IMR-90 (cell line): Measurements from ENCODE around the gene ATP5PB. TPM values are rescaled to one million over a fixed set of nuclear protein-coding genes. Genes with fewer than 3 reads are reported as not detected.

Experiments used
- ATAC-seq: fragments of 200-7000 bp; cut with Tn5 transposase; 2 replicates; pipeline ENCODE4 v1.9.1; 2020; ENCODE audit warnings: low read depth, mild to moderate bottlenecking, moderate library complexity
- BruUV-seq: library from RNA; stranded (reverse); fragments of 400-500 nt; replicated peaks from 2 replicates; lab custom pipeline; 2021; lab: Mats Ljungman, UMichigan
- CTCF ChIA-PET: fragments of 300-600 bp; formaldehyde crosslinking; extraction: SDS; loops from one replicate; lab custom pipeline; 2021; ENCODE audit warnings: antibody characterized with exemption; lab: Yijun Ruan, JAX
- POLR2A ChIA-PET: fragments of 300-600 bp; sonication (Branson Sonifier 250); formaldehyde crosslinking; loops from one replicate; lab custom pipeline; 2022; ENCODE audit warnings: antibody characterized with exemption; ENCODE audit not compliant: unreplicated experiment; lab: Charles Lee
- DNase-seq: peaks from one replicate; pipeline ENCODE4 v3.0.0; 2013
- H2AFZ ChIP-seq: replicated peaks from 2 replicates; pipeline ENCODE3; 2013; ENCODE audit warnings: low read length, mild to moderate bottlenecking; ENCODE audit not compliant: poor library complexity
- H2AK5ac ChIP-seq: 2 replicates; pipeline ENCODE4 v1.6.1; 2013; ENCODE audit warnings: low read depth, low read length, inconsistent platforms
- H2AK9ac ChIP-seq: replicated peaks from 2 replicates; pipeline ENCODE3; 2013; ENCODE audit warnings: mild to moderate bottlenecking, low read depth, low read length, moderate library complexity; ENCODE audit not compliant: poor library complexity
- H2BK120ac ChIP-seq: 2 replicates; pipeline ENCODE4 v1.6.1; 2013; ENCODE audit warnings: low read depth, low read length, inconsistent platforms
- H2BK15ac ChIP-seq: 3 replicates; pipeline ENCODE4 v1.6.1; 2013; ENCODE audit warnings: low read depth, low read length, inconsistent platforms
- H2BK20ac ChIP-seq: 2 replicates; pipeline ENCODE4 v1.6.1; 2013; ENCODE audit warnings: low read depth, mild to moderate bottlenecking, inconsistent platforms, low read length, moderate library complexity
- H2BK5ac ChIP-seq: 2 replicates; pipeline ENCODE4 v1.6.1; 2013; ENCODE audit warnings: mild to moderate bottlenecking, low read depth, low read length, inconsistent platforms; ENCODE audit not compliant: poor library complexity, severe bottlenecking
- H3K14ac ChIP-seq: replicated peaks from 2 replicates; pipeline ENCODE4 v1.6.1; 2013; ENCODE audit warnings: low read depth, low read length, inconsistent platforms
- H3K18ac ChIP-seq: 2 replicates; pipeline ENCODE4 v1.6.1; 2013; ENCODE audit warnings: low read depth, low read length, control low read depth
- H3K23ac ChIP-seq: 2 replicates; pipeline ENCODE4 v1.6.1; 2013; ENCODE audit warnings: low read depth, low read length, inconsistent platforms
- H3K27ac ChIP-seq: 2 replicates; pipeline ENCODE4 v1.5.1; 2013; ENCODE audit warnings: mild to moderate bottlenecking, control low read depth, low read length; ENCODE audit not compliant: insufficient read depth
- H3K27me3 ChIP-seq: 2 replicates; pipeline ENCODE4 v1.6.1; 2013; ENCODE audit warnings: low read length; ENCODE audit not compliant: control insufficient read depth, insufficient read depth
- H3K36me3 ChIP-seq: 2 replicates; pipeline ENCODE4 v1.6.1; 2013; ENCODE audit warnings: low read length, mixed read lengths; ENCODE audit not compliant: control insufficient read depth, insufficient read depth
- H3K4ac ChIP-seq: 2 replicates; pipeline ENCODE4 v1.6.1; 2013; ENCODE audit warnings: low read depth, low read length, inconsistent platforms
- H3K4me1 ChIP-seq: 2 replicates; pipeline ENCODE4 v1.6.1; 2013; ENCODE audit warnings: low read length, mixed read lengths; ENCODE audit not compliant: control insufficient read depth, insufficient read depth
- H3K4me2 ChIP-seq: 2 replicates; pipeline ENCODE4 v1.6.1; 2013; ENCODE audit warnings: low read depth, mild to moderate bottlenecking, control low read depth, low read length, moderate library complexity
- H3K4me3 ChIP-seq: 2 replicates; pipeline ENCODE4 v1.5.1; 2013; ENCODE audit warnings: low read depth, mild to moderate bottlenecking, control low read depth, low read length, moderate library complexity; ENCODE audit not compliant: insufficient read depth
- H3K56ac ChIP-seq: 2 replicates; pipeline ENCODE4 v1.6.1; 2013; ENCODE audit warnings: low read length, inconsistent platforms; ENCODE audit not compliant: insufficient read depth; ENCODE audit errors: extremely low read depth
- H3K79me1 ChIP-seq, 2 experiments: 2 replicates each; pipeline ENCODE4 v1.6.1; 2013; ENCODE audit warnings: low read length in 2 of 2, inconsistent platforms in 1 of 2, low read depth in 1 of 2
- H3K9ac ChIP-seq: 2 replicates; pipeline ENCODE4 v1.6.1; 2013; ENCODE audit warnings: low read depth, low read length, control low read depth
- H3K9me1 ChIP-seq: 2 replicates; pipeline ENCODE4 v1.6.1; 2013; ENCODE audit warnings: low read length, inconsistent platforms; ENCODE audit not compliant: insufficient read depth
- H3K9me3 ChIP-seq: 2 replicates; pipeline ENCODE4 v1.6.1; 2013; ENCODE audit warnings: low read length; ENCODE audit not compliant: control insufficient read depth, insufficient read depth
- H4K20me1 ChIP-seq: 2 replicates; pipeline ENCODE4 v1.6.1; 2013; ENCODE audit warnings: low read length, inconsistent platforms; ENCODE audit not compliant: insufficient read depth
- H4K5ac ChIP-seq: 2 replicates; pipeline ENCODE4 v1.6.1; 2013; ENCODE audit warnings: mild to moderate bottlenecking, low read depth, low read length, control low read depth
- H4K8ac ChIP-seq, 2 experiments: 2 replicates each; pipeline ENCODE4 v1.6.1; 2013; ENCODE audit warnings: low read depth in 2 of 2, low read length in 2 of 2, control low read depth in 1 of 2, inconsistent platforms in 1 of 2
- H4K91ac ChIP-seq: 2 replicates; pipeline ENCODE4 v1.6.1; 2013; ENCODE audit warnings: low read depth, low read length, inconsistent platforms; ENCODE audit not compliant: insufficient read depth
- BHLHE40 ChIP-seq: fragments of 150-350 bp; IDR thresholded peaks from 2 replicates; pipeline ENCODE4 v1.6.1; 2016; ENCODE audit warnings: mild to moderate bottlenecking, low read depth, low read length
- CEBPB ChIP-seq: IDR thresholded peaks from 2 replicates; pipeline ENCODE4 v1.6.1; 2012; ENCODE audit warnings: low read depth, low read length, improper control_type of control experiment
- CHD1 ChIP-seq: IDR thresholded peaks from 2 replicates; pipeline ENCODE4 v1.6.1; 2012; ENCODE audit warnings: low read depth, low read length, improper control_type of control experiment
- ELK1 ChIP-seq: fragments of 150-350 bp; IDR thresholded peaks from 2 replicates; pipeline ENCODE4 v1.6.1; 2016; ENCODE audit warnings: low read depth, mild to moderate bottlenecking, low read length, moderate library complexity, borderline replicate concordance
- MAFK ChIP-seq: IDR thresholded peaks from 2 replicates; pipeline ENCODE4 v1.6.1; 2012; ENCODE audit warnings: low read depth, low read length, improper control_type of control experiment
- MAZ ChIP-seq: IDR thresholded peaks from 2 replicates; pipeline ENCODE4 v1.6.1; 2012; ENCODE audit warnings: low read depth, mild to moderate bottlenecking, low read length, improper control_type of control experiment, moderate library complexity, borderline replicate concordance
- MXI1 ChIP-seq: IDR thresholded peaks from 2 replicates; pipeline ENCODE4 v1.6.1; 2012; ENCODE audit warnings: low read depth, mild to moderate bottlenecking, low read length, moderate library complexity, borderline replicate concordance
- NFE2L2 ChIP-seq: fragments of 150-350 bp; IDR thresholded peaks from 2 replicates; pipeline ENCODE4 v1.6.1; 2016; ENCODE audit warnings: low read depth, mild to moderate bottlenecking, low read length
- POLR2A ChIP-seq: IDR thresholded peaks from 2 replicates; pipeline ENCODE4 v1.6.1; 2012; ENCODE audit warnings: mild to moderate bottlenecking, low read depth, low read length
- RCOR1 ChIP-seq: IDR thresholded peaks from 2 replicates; pipeline ENCODE4 v1.6.1; 2012; ENCODE audit warnings: mild to moderate bottlenecking, low read length, improper control_type of control experiment; ENCODE audit not compliant: insufficient replicate concordance
- RFX5 ChIP-seq: IDR thresholded peaks from 2 replicates; pipeline ENCODE4 v1.8.0; 2012; ENCODE audit warnings: low read depth, mild to moderate bottlenecking, low read length, moderate library complexity
- SMC3 ChIP-seq: fragments of 150-350 bp; IDR thresholded peaks from 2 replicates; pipeline ENCODE4 v1.6.1; 2016; ENCODE audit warnings: low read depth, mild to moderate bottlenecking, antibody characterized with exemption, low read length, moderate library complexity
- USF2 ChIP-seq: fragments of 150-350 bp; IDR thresholded peaks from 2 replicates; pipeline ENCODE4 v1.6.1; 2017; ENCODE audit warnings: mild to moderate bottlenecking, antibody characterized with exemption, low read length, low read depth
- WGBS, 2 experiments: methylation state at CpG; one replicate each; pipeline versions ENCODE4 v1.1.5 to v1.1.7; 2013; ENCODE audit warnings: missing lambda C conversion rate in 2 of 2; ENCODE audit not compliant: insufficient read length in 1 of 2; ENCODE audit errors: extremely low coverage in 2 of 2; 5-methylcytosine and 5-hydroxymethylcytosine counted together
- dilution Hi-C: fragments of 300-500 bp; cut with HindIII; formaldehyde crosslinking; loops from one replicate; pipeline ENCODE4 v1.14.3; 2018; ENCODE audit warnings: low sequenced_read_pairs; ENCODE audit not compliant: unreplicated experiment
- in situ Hi-C: fragments of 300-500 bp; cut with MboI; formaldehyde crosslinking; loops from 3 replicates; pipeline ENCODE4 v1.14.3; 2019; ENCODE audit warnings: low sequenced_read_pairs, inconsistent platforms, mixed read lengths
- intact Hi-C: fragments of 100-400 bp; cut with micrococcal nuclease; formaldehyde crosslinking; loops from 2 replicates; pipeline ENCODE4 v1.10.0; 2022
- polyA plus RNA-seq, 3 experiments: library from polyadenylated mRNA; depleted of rRNA; stranded (reverse); fragments of >200 nt; gene quantifications; 2 replicates each; pipeline ENCODE4 v1.2.3, GENCODE V29; 2012; ENCODE audit warnings: low replicate concordance in 1 of 3
- total RNA-seq: library from RNA; depleted of rRNA; stranded (reverse); fragments of >200 nt; gene quantifications from 2 replicates; pipeline ENCODE4 v1.2.3, GENCODE V29; 2012

Gene ATP5PB
- total and polyA plus RNA-seq, 2 of the 4 experiments (the other 2 are of a cell fraction), result 234 to 301 TPM

DNA sequence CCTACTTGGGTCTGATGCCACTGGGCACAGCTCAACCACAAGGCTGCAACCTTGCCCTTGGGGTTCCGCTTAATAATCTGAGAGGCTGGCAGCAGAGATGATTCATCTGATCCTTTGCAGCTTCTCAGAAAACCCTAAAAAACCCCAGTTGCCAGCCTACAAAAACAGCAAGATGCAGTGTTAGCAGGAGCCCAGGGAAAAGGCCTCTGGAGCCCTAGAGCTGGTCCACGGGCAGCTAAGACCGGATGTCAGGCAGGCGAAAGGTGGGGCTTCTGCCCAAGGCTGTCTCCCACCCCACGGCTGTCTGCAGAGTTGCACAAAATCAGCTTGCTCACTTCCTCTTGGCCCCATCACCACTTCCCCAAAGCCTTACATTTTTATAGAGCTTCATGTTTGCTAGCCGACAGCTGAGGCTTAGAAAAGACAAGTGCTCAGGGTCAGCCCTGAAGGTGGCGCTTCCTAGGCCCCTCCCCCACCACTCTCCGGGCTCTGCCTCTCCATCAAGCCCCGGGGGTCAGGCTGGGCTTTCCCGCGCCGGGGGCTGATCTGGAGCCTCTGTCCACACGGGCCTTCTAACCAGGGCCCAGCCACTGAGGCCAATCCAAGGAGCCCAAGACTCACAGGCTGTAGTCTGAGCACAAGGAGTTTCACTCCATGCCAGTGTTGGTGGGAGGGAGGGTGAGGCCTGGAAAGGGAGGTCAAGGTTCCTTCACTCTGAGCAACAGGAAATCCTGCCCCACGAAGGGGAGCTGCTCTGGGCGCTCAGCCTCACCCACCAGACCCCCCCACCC lies 58.3 kb downstream of the ATP5PB start (continued):
- TF ChIP-seq MAZ (no peak), POLR2A (no peak)

GRCh38 chr1:111509997-111510375 lies 60.7 kb downstream of the ATP5PB start:
- dilution Hi-C loops (no loop called here), intact Hi-C loops (loop anchor here (2.0 to 5.0 kb wide), 2 partner anchors 62 to 205 kb away; no protein-coding TSS in a partner anchor), in situ Hi-C loops (loop anchor here (5.0 kb wide), 2 partner anchors 47 to 137 kb away; no protein-coding TSS in a partner anchor)
- POLR2A ChIA-PET, result no interaction called here
- BruUV-seq, result no TSS peak
- no peak overlapping the region for H3K4me3 ChIP-seq
- no peak overlapping the region for H3K27ac ChIP-seq
- no peaks in the 10 kb centered on the region for H3K36me3 ChIP-seq
- H4K5ac ChIP-seq, result no peak overlapping the region
- no peak overlapping the region for H3K23ac ChIP-seq
- no peaks in the 10 kb centered on the region; the same call in 1 of the 2 replicates for H3K9me1 ChIP-seq
- H2BK20ac ChIP-seq, result no peak overlapping the region
- H3K79me1 ChIP-seq, result peaks cover 0 to 8% of the 10 kb centered on the region in 2 experiments; a peak in 1 of 4 replicates
- H2AK9ac ChIP-seq, result no peak overlapping the region
- no peak overlapping the region for H3K4me2 ChIP-seq
- CTCF ChIA-PET, result interaction anchor here (0.7 kb wide), 1 partner anchor 137 kb away, joined by 3 read pairs; no protein-coding TSS in a partner anchor
- H2BK120ac ChIP-seq, result no peak overlapping the region
- no peak overlapping the region for H2AFZ ChIP-seq
- WGBS, 2 experiments, result no CpG with 5 or more reads among the region's 3 CpGs
- H3K14ac ChIP-seq, result no peak overlapping the region
- H3K4ac ChIP-seq, result no peak overlapping the region
- H3K56ac ChIP-seq, result no peak overlapping the region
- H4K8ac ChIP-seq, result no peak overlapping the region
- ATAC-seq (no peak), DNase-seq (no peak)
- H3K4me1 ChIP-seq, result peaks cover 10% of the 10 kb centered on the region
- H3K27me3 ChIP-seq, result no peaks in the 10 kb centered on the region
- no peak overlapping the region for H3K9ac ChIP-seq
- H2BK5ac ChIP-seq, result no peak overlapping the region
- H4K20me1 ChIP-seq, result no peaks in the 10 kb centered on the region
- no peak overlapping the region for H2AK5ac ChIP-seq
- no peak overlapping the region for H2BK15ac ChIP-seq
- H4K91ac ChIP-seq, result no peak overlapping the region
- no peak overlapping the region for H3K18ac ChIP-seq
- no peaks in the 10 kb centered on the region for H3K9me3 ChIP-seq
- TF ChIP-seq BHLHE40 (no peak), CHD1 (no peak), POLR2A (no peak), MXI1 (no peak), USF2 (no peak), RCOR1 (no peak), ELK1 (no peak), RFX5 (no peak), MAZ (no peak), SMC3 (no peak), CEBPB (no peak), NFE2L2 (no peak), MAFK (no peak)
